Neural crest cell (in vitro differentiated cells): ENCODE results near the gene DOCK3. TPM values are rescaled to one million over a fixed set of nuclear protein-coding genes. Genes with fewer than 3 reads are reported as not detected.
A peak's percentile ranks its signal among the peaks of the same experiment; 100 is the strongest.
"Not testable (repeated sequence)": the region's sequence is repeated elsewhere in the genome, so short reads cannot be mapped to it uniquely, and the experiment has no call there.

ENCODE experiments used
- DNase-seq: peaks from one replicate; pipeline ENCODE4 v3.0.0; 2021; ENCODE audit warnings: low read depth, mixed read lengths, low spot score
- H3K27ac Mint-ChIP-seq: one replicate; pipeline ENCODE4 v1.8.0; 2021; ENCODE audit warnings: mild to moderate bottlenecking, mixed read lengths; ENCODE audit not compliant: unreplicated experiment
- H3K27me3 Mint-ChIP-seq: 2 replicates; pipeline ENCODE4 v1.8.0; 2021; ENCODE audit warnings: low read depth, mild to moderate bottlenecking, mixed read lengths
- H3K36me3 Mint-ChIP-seq: 2 replicates; pipeline ENCODE4 v1.8.0; 2021; ENCODE audit warnings: low read depth, mild to moderate bottlenecking, mixed read lengths
- H3K4me1 Mint-ChIP-seq: 2 replicates; pipeline ENCODE4 v1.8.0; 2021; ENCODE audit warnings: mixed read lengths
- H3K4me3 Mint-ChIP-seq: one replicate; pipeline ENCODE4 v1.8.0; 2021; ENCODE audit warnings: mild to moderate bottlenecking, mixed read lengths
- H3K9me3 Mint-ChIP-seq: 2 replicates; pipeline ENCODE4 v1.8.0; 2021; ENCODE audit warnings: mixed read lengths
- CTCF ChIP-seq: fragments of 200-600 bp; sonication (generic); conservative IDR thresholded peaks from 2 replicates; pipeline ENCODE4 v1.5.0; 2021; ENCODE audit warnings: antibody characterized with exemption, mild to moderate bottlenecking
- total RNA-seq: library from RNA; stranded (reverse); gene quantifications from 2 replicates; pipeline ENCODE4 v1.2.1, GENCODE V29; 2021

The DOCK3 gene
- total RNA-seq, 1 donor from 2014 or later: 5.0 TPM

GRCh38 chr3:51386159-51386851, 711.6 kb downstream of the DOCK3 start:
- H3K4me3 Mint-ChIP-seq: peak overlapping the region; percentile 100
- no peak for DNase-seq

GRCh38 chr3:51386852-51387229, 712.1 kb downstream of the DOCK3 start:
- TF ChIP-seq CTCF: no peak
- DNase-seq: no peak
- no peaks in the 10 kb centered on the region for H3K27me3 Mint-ChIP-seq
- peaks cover 22% of the 10 kb centered on the region for H3K36me3 Mint-ChIP-seq
- peak overlapping the region; percentile 100 for H3K4me3 Mint-ChIP-seq
- H3K9me3 Mint-ChIP-seq: no peaks in the 10 kb centered on the region
- no peak overlapping the region for H3K27ac Mint-ChIP-seq
- peaks cover 60% of the 10 kb centered on the region for H3K4me1 Mint-ChIP-seq

More at GRCh38 chr3:51386159-51386851, 711.6 kb downstream of the DOCK3 start:
- Mint-ChIP-seq H3K4me1 (peaks cover 60% of the 10 kb centered on the region), H3K9me3 (no peaks in the 10 kb centered on the region), H3K36me3 (peaks cover 22% of the 10 kb centered on the region), H3K27me3 (no peaks in the 10 kb centered on the region), H3K27ac (peak overlapping the region; percentile 96)
- peak; percentile 35 for TF ChIP-seq CTCF

GRCh38 chr3:51387281-51387680, 712.6 kb downstream of the DOCK3 start:
- not testable (repeated sequence) for H3K9me3 Mint-ChIP-seq, DNase-seq, H3K27me3 Mint-ChIP-seq, H3K27ac Mint-ChIP-seq
- H3K36me3 Mint-ChIP-seq: peaks cover 22% of the 10 kb centered on the region
- H3K4me1 Mint-ChIP-seq: peaks cover 60% of the 10 kb centered on the region
- peak overlapping the region; percentile 100 for H3K4me3 Mint-ChIP-seq

- peaks cover 66% of the 10 kb centered on the region for H3K4me1 Mint-ChIP-seq
- H3K27ac Mint-ChIP-seq: no peak overlapping the region
- no peaks in the 10 kb centered on the region for H3K27me3 Mint-ChIP-seq
- DNase-seq: no peak
- peak overlapping the region; percentile 100 for H3K4me3 Mint-ChIP-seq
- peaks cover 33% of the 10 kb centered on the region for H3K36me3 Mint-ChIP-seq
- TF ChIP-seq CTCF: peak; percentile 62
- H3K9me3 Mint-ChIP-seq: no peaks in the 10 kb centered on the region
Measured at GRCh38 chr3:51388286-51389029, 713.7 kb downstream of the DOCK3 start.

- peak; percentile 50 for DNase-seq
- H3K9me3 Mint-ChIP-seq: no peaks in the 10 kb centered on the region
- peaks cover 43% of the 10 kb centered on the region for H3K36me3 Mint-ChIP-seq
- no peaks in the 10 kb centered on the region for H3K27me3 Mint-ChIP-seq
- peak; percentile 68 for TF ChIP-seq CTCF
- H3K4me3 Mint-ChIP-seq: peak overlapping the region; percentile 85
- peaks cover 65% of the 10 kb centered on the region for H3K4me1 Mint-ChIP-seq
- no peak overlapping the region for H3K27ac Mint-ChIP-seq
Measured at GRCh38 chr3:51389423-51390183, 714.9 kb downstream of the DOCK3 start.
